GM21529 (cell line): Measurements from ENCODE around the gene GAS6.
"Not testable (repeated sequence)": the region's sequence is repeated elsewhere in the genome, so short reads cannot be mapped to it uniquely, and the experiment has no call there.

Experiments
- ATAC-seq: cut with Tn5 transposase; IDR thresholded peaks from one replicate; pipeline ENCODE4 v1.9.1; 2021; ENCODE audit not compliant: unreplicated experiment

Gene GAS6

DNA sequence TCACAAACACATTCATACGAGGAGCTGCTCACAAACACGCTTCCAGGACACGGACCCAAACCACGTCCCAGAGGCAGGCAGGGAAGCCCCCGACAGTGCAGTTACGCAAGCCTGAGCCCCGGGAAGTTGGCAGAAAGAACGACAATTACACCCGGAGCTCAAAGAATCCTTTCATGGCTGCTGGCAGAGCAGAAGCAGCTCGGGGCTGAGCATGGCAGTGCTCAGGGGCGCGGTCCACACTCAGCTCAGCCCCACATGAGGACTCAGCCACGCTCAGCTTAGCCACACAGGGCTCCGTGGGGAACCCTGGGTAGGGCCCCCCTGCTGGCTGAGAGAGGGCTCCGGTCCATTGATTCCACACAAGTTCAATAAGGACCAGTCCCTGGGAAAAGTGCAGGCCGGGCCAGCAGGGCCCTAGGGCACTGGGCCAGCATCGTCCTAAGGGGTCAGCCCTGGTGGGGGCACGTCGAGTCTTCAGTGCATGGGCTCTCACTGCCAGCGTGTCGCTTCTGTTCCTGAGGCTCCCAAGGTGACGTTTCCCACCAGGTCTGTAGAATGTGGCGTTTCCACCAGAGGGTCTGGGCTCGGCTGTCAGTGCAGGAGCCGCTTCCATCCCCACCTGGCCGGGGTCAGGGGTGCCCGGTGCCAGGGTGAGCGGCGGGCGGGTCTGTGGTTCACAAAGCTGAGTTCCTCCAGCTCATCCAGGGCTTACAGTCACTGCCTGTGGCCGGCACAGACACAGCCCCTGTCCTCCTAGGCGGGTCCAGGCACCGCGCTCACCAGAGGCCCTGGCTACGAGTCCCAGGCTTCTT, 23.1 kb downstream of the GAS6 start:
- no peak for ATAC-seq

GRCh38 chr13:113839536-113840204, 24.2 kb downstream of the GAS6 start:
- no peak for ATAC-seq

GRCh38 chr13:113838711-113839201, 25.1 kb downstream of the GAS6 start:
- ATAC-seq = no peak

- ATAC-seq = no peak
Observed at GRCh38 chr13:113837560-113838355, 26.1 kb downstream of the GAS6 start.

GRCh38 chr13:113836768-113837559, 26.9 kb downstream of the GAS6 start:
- ATAC-seq = no peak

DNA sequence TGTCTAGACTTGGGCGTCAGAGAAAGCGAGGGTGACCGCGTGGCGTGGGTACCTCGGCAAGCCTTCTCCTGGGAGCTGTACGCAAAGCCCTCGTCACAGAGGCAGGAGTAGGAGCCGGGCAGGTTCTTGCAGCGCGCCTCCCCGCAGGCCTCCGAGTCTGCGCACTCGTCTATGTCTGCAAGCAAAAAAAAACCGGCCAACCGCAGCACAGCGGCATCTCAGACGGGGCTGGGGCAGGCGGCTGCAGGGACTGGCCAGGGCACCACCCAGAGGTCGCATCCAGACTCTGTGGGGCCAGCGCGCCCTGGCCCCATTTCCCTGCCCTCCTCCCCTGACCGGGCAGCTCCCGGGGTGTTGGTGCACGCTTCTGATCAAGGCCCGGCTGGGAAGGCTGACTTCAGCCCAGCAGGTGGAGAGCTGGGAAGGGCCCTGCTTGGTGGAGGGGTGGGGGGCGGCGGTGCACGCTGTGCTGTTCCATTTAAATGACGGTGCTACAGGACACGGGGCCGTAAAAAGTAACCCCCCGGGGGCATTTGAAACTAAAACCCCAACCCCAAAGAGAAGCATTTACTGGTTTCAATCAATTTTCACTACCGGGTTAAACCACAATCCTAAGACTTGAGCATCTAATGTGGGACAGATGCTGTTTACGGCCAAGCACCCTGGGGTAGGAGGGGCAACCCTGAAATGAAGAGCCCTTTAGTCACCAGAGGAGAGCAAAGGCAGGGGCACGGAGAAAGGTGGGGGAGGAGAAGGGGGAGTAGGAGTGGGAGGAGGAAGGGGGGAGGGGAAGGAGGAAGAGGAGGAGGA, 28.2 kb downstream of the GAS6 start:
- ATAC-seq = no peak

DNA sequence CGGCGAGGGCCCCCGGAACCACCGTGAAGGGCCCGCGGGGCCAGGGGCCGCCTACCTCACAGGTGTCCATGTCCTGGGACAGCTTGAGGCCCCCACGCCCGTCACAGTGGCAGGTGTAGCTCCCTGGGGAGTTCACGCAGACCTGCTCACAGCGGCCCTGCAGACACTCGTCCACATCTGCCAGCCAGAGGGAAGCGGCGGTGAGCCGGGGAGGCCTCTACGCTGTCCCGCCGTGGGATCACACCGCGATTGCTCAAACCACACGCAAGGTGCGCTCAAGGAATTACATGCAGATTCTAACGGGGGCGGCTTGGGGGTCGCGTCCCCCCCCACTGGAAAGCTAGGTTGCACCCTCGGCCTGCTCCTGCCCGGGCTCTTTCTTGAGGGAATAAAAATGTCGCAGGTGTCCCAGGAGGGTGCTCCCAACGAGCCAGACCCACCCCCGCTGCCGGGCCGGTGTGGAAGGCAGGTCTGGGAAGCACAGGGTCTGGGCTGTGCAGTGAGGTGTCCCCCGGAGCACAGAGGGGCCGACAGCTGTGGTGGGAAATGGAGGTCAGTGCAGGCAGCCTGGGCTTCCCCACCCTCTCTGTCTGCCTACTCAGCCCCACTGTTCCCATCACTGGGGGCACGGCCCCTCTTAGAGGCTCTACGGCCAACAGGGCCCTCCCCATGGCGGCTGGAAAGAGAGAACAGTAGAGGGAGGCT, 29.2 kb downstream of the GAS6 start:
- no peak for ATAC-seq

- not testable (repeated sequence) for ATAC-seq
Observed at GRCh38 chr13:113834006-113834405, 29.9 kb downstream of the GAS6 start.

- no peak for ATAC-seq
Observed at GRCh38 chr13:113833111-113833830, 30.6 kb downstream of the GAS6 start.

GRCh38 chr13:113832631-113833030, 31.2 kb downstream of the GAS6 start:
- ATAC-seq = no peak

DNA sequence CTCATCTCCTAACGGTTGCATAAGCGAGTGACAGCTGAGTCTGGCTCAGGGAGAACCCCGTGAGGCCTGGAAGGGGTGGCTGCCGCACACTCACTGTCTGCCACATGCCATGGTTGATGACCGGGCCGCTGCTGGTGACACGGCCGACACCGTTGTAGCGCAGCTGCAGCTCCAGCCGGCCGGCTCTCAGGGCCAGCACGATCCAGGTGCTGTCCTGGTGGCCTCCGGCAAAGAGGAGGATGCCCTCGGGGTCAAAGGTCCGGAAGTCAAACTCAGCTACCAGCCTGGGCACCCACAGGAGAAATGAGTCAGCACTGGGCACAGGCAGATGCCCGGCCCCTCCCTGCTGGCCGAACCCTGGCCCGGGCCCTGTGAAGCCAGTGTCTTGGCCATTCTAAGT, 31.7 kb downstream of the GAS6 start:
- ATAC-seq = no peak

- no peak for ATAC-seq
Observed at GRCh38 chr13:113831061-113831460, 32.8 kb downstream of the GAS6 start.

DNA sequence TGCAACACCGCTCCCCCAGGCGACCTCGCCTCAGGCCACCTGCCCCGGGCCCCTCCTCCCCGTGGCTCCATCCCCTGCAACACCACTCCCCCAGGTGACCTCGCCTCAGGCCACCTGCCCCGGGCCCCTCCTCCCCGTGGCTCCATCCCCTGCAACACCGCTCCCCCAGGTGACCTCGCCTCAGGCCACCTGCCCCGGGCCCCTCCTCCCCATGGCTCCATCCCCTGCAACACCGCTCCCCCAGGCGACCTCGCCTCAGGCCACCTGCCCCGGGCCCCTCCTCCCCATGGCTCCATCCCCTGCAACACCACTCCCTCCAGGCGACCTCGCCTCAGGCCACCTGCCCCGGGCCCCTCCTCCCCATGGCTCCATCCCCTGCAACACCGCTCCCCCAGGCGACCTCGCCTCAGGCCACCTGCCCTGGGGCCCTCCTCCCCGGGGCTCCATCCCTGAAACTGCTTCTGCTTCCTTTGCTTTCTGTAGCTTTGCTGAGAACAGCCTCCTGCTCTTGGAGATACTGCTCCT, 33.4 kb downstream of the GAS6 start:
- ATAC-seq = not testable (repeated sequence)

- no peak for ATAC-seq
Observed at GRCh38 chr13:113828282-113828825, 35.5 kb downstream of the GAS6 start.

DNA sequence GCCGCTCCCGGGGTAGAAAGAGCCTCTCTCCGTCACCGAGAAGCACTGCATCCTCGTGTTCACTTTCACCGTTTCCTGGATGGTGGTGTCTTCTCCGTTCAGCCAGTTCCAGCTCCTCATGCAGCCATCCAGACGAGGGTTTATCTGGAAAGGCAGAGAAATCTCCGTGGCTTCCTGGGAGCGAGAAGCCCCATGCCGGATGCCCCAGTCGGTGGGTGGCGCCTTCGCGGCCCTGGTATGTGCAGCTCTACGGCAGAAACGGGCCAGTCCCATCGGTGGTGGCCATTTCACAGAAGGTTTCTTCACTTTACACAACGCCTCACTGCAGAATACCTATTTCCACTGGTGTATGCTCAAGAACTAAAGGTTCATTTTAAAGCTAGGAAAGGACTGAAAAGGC, 36.9 kb downstream of the GAS6 start:
- ATAC-seq = no peak

DNA sequence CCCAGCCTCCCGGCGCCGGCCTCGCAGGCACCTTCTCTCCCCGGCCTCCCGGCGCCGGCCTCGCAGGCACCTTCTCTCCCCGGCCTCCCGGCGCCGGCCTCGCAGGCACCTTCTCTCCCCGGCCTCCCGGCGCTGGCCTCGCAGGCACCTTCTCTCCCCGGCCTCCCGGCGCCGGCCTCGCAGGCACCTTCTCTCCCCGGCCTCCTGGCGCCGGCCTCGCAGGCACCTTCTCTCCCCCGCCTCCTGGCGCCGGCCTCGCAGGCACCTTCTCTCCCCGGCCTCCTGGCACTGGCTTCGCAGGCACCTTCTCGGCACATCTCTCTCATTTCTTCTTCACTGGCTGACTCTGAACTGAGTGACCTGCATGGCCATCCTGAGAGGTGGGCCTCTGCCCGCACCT, 37.4 kb downstream of the GAS6 start:
- not testable (repeated sequence) for ATAC-seq

GRCh38 chr13:113825841-113826240, 38.0 kb downstream of the GAS6 start:
- ATAC-seq = no peak

DNA sequence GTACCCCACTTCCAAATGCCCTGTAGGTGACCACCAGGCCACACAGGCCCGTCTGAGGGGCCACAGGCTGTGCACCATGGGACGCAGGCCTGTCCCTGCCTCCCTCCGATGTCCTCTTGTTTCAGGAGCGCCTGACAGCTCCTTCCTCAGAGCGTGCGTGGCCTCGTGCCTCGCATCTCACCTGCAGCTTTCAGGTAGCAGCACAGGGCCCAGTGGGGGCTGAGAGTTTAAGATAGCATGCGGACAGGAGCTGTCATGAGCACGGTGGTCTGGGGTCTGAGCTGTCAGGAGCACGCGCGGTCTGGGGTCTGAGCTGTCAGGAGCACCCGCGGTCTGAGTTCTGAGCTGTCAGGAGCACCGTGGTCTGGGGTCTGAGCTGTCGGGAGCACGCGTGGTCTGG, 40.1 kb downstream of the GAS6 start:
- ATAC-seq = no peak
